CD14-positive monocyte (primary cell): ENCODE results near the gene EIF4E1B. TPM values are rescaled to one million over a fixed set of nuclear protein-coding genes. Genes with fewer than 3 reads are reported as not detected.
A peak's percentile ranks its signal among the peaks of the same experiment; 100 is the strongest.

Source experiments
- DNase-seq, 3 donors: peaks; one replicate each; pipeline ENCODE4 v3.0.0-alpha.2; 2011 to 2022
- H2AFZ ChIP-seq: 2 replicates; pipeline ENCODE4 v1.6.0; 2012; ENCODE audit warnings: mild to moderate bottlenecking, low read depth, low read length, inconsistent platforms; ENCODE audit not compliant: insufficient read depth, poor library complexity, severe bottlenecking
- H3K27ac ChIP-seq, 2 donors: 1 replicate in 1 of 2; 2 replicates in 1 of 2; pipeline ENCODE4 v1.5.1; 2012 to 2013; ENCODE audit warnings: low read length in 2 of 2, control low read depth in 1 of 2, inconsistent platforms in 1 of 2, low read depth in 1 of 2, mild to moderate bottlenecking in 1 of 2
- H3K27me3 ChIP-seq, 2 donors: one replicate each; pipeline versions ENCODE4 v1.6.0 to v1.6.1; 2011 to 2013; ENCODE audit warnings: low read length in 2 of 2; ENCODE audit not compliant: control insufficient read depth in 2 of 2, insufficient read depth in 2 of 2
- H3K36me3 ChIP-seq, 2 donors: replicated peaks in 1 of 2; 1 replicate in 1 of 2; 2 replicates in 1 of 2; pipeline versions ENCODE4 v1.5.1 to v1.6.1; 2012 to 2013; ENCODE audit warnings: low read length in 2 of 2, control low read depth in 1 of 2, inconsistent platforms in 1 of 2, mild to moderate bottlenecking in 1 of 2; ENCODE audit not compliant: insufficient read depth in 2 of 2, control insufficient read depth in 1 of 2
- H3K4me1 ChIP-seq, 2 donors: 1 replicate in 1 of 2; 2 replicates in 1 of 2; pipeline versions ENCODE4 v1.5.1 to v1.6.1; 2012 to 2013; ENCODE audit warnings: low read length in 2 of 2, control low read depth in 1 of 2, inconsistent platforms in 1 of 2, mild to moderate bottlenecking in 1 of 2, moderate library complexity in 1 of 2; ENCODE audit not compliant: insufficient read depth in 2 of 2, control insufficient read depth in 1 of 2
- H3K4me2 ChIP-seq: replicated peaks from 2 replicates; pipeline ENCODE3; 2012; ENCODE audit warnings: low read length, moderate library complexity, mild to moderate bottlenecking; ENCODE audit not compliant: poor library complexity, severe bottlenecking; ENCODE audit errors: extremely low read depth
- H3K4me3 ChIP-seq, 3 experiments: fragments of 200-600 bp in 1 of 3; sonication (generic) in 1 of 3; replicated peaks in 1 of 3; 1 replicate in 2 of 3; 2 replicates in 1 of 3; pipeline ENCODE4 v1.5.1; 2011 to 2013; ENCODE audit warnings: low read length in 3 of 3, mild to moderate bottlenecking in 3 of 3, control low read depth in 2 of 3, low read depth in 2 of 3, inconsistent platforms in 1 of 3, moderate library complexity in 1 of 3
- H3K79me2 ChIP-seq: 2 replicates; pipeline ENCODE4 v1.6.0; 2012; ENCODE audit warnings: mild to moderate bottlenecking, control low read depth, inconsistent platforms, low read length, moderate library complexity; ENCODE audit not compliant: insufficient read depth
- H3K9ac ChIP-seq: 2 replicates; pipeline ENCODE4 v1.6.0; 2017; ENCODE audit warnings: low read length, mild to moderate bottlenecking; ENCODE audit not compliant: insufficient read depth, poor library complexity, severe bottlenecking
- H3K9me3 ChIP-seq, 2 donors: replicated peaks in 1 of 2; 1 replicate in 1 of 2; 2 replicates in 1 of 2; pipeline versions ENCODE4 v1.5.1 to v1.6.1; 2012 to 2013; ENCODE audit warnings: low read length in 2 of 2, control low read depth in 1 of 2; ENCODE audit not compliant: control insufficient read depth in 1 of 2, insufficient read depth in 1 of 2
- H4K20me1 ChIP-seq: 2 replicates; pipeline ENCODE4 v1.6.0; 2012; ENCODE audit warnings: mild to moderate bottlenecking, low read length, control low read depth, moderate library complexity; ENCODE audit not compliant: insufficient read depth
- H3K27ac Mint-ChIP-seq, 7 donors: one replicate each; pipeline ENCODE4 v1.8.0; 2020; ENCODE audit warnings: mild to moderate bottlenecking in 7 of 7, mixed read lengths in 7 of 7, moderate library complexity in 6 of 7, inconsistent platforms in 2 of 7
- H3K27me3 Mint-ChIP-seq, 3 donors: one replicate each; pipeline ENCODE4 v1.8.0; 2021 to 2022; ENCODE audit warnings: low read depth in 3 of 3, mild to moderate bottlenecking in 3 of 3, mixed read lengths in 3 of 3, moderate library complexity in 3 of 3, inconsistent platforms in 1 of 3
- H3K36me3 Mint-ChIP-seq, 2 donors: one replicate each; pipeline ENCODE4 v1.8.0; 2020; ENCODE audit warnings: mixed read lengths in 2 of 2, inconsistent platforms in 1 of 2, mild to moderate bottlenecking in 1 of 2
- H3K4me1 Mint-ChIP-seq: one replicate; pipeline ENCODE4 v1.8.0; 2020; ENCODE audit warnings: mild to moderate bottlenecking, mixed read lengths
- H3K4me3 Mint-ChIP-seq, 2 donors: one replicate each; pipeline ENCODE4 v1.8.0; 2020; ENCODE audit warnings: mild to moderate bottlenecking in 2 of 2, mixed read lengths in 2 of 2, moderate library complexity in 1 of 2
- H3K9me3 Mint-ChIP-seq, 7 donors: one replicate each; pipeline ENCODE4 v1.8.0; 2020 to 2022; ENCODE audit warnings: mixed read lengths in 7 of 7, mild to moderate bottlenecking in 6 of 7, moderate library complexity in 6 of 7, inconsistent platforms in 2 of 7
- CTCF ChIP-seq: fragments of 200-600 bp; IDR thresholded peaks from one replicate; pipeline ENCODE4 v1.8.0; 2022; ENCODE audit warnings: antibody characterized with exemption, mild to moderate bottlenecking
- WGBS: methylation state at CpG from one replicate; pipeline ENCODE4 v1.1.5; 2013; ENCODE audit warnings: missing lambda C conversion rate; ENCODE audit not compliant: insufficient coverage; 5-methylcytosine and 5-hydroxymethylcytosine counted together
- intact Hi-C, 2 donors: fragments of 100-400 bp; cut with micrococcal nuclease; formaldehyde crosslinking; loops; one replicate each; pipeline versions ENCODE4 v1.15.0 to v1.15.1; 2023
- polyA plus RNA-seq, 3 donors: library from polyadenylated mRNA; depleted of rRNA in 1 of 3; unstranded in 2 of 3; stranded (reverse) in 1 of 3; fragments of 300-500 nt in 2 of 3; fragments of >200 nt in 1 of 3; fragmentation: Illumina TruSeq in 2 of 3; gene quantifications; 1 replicate in 2 of 3; 2 replicates in 1 of 3; pipeline ENCODE4 v1.2.3, GENCODE V29; 2012 to 2021

The EIF4E1B gene
- polyA plus RNA-seq, 3 donors, result not detected

- H3K36me3 ChIP-seq, result no peaks in the 10 kb centered on the region
- H3K9me3 Mint-ChIP-seq, result peaks cover 0 to 3% (median 0%) of the 10 kb centered on the region in 7 donors
- H3K4me3 Mint-ChIP-seq, result peak within 1 kb of the TSS; percentile 84 to 92
- peak within 1 kb of the TSS; percentile 60 to 88 (median 69) for H3K4me3 ChIP-seq
- H3K27ac ChIP-seq, result peak within 1 kb of the TSS in 1 of 2 donors; percentile 74
- peaks cover 2 to 5% (median 4%) of the 10 kb centered on the region in 3 donors for H3K27me3 Mint-ChIP-seq
- peaks cover 32% of the 10 kb centered on the region for H3K4me1 Mint-ChIP-seq
- H3K27ac Mint-ChIP-seq, result peak within 1 kb of the TSS; percentile 32 to 85 (median 74)
- peak; percentile 96 to 99 (median 98) for DNase-seq
- WGBS, result under 1% methylated on average over 54 of the region's 63 CpGs
- no peaks in the 10 kb centered on the region for H3K79me2 ChIP-seq
- TF ChIP-seq CTCF, result no peak
- H3K36me3 Mint-ChIP-seq, result peaks cover 2 to 5% of the 10 kb centered on the region in 2 donors
- peak within 1 kb of the TSS; percentile 78 for H3K9ac ChIP-seq
- H4K20me1 ChIP-seq, result peaks cover 14% of the 10 kb centered on the region
- no peaks in the 10 kb centered on the region for H3K9me3 ChIP-seq
- intact Hi-C loops, result loop anchor here in 1 of 2 donors (5.0 kb wide), 1 partner anchor 110 kb away; the partner anchor contains the start of gene RNF44
- peaks cover 22 to 28% of the 10 kb centered on the region in 2 donors for H3K4me1 ChIP-seq
- H3K4me2 ChIP-seq, result peak within 1 kb of the TSS; percentile 97
- H3K27me3 ChIP-seq, result no peaks in the 10 kb centered on the region
- H2AFZ ChIP-seq, result peak within 1 kb of the TSS; percentile 90
Measured at GRCh38 chr5:176647030-176647842, 16.8 kb downstream of the EIF4E1B start, which contains the start of gene TSPAN17. Gene TSPAN17 (plus strand): TSS chr5:176647484. CDS start chr5:176647616, 132 bp downstream.

- H3K27me3 Mint-ChIP-seq, result peaks cover 2 to 6% (median 4%) of the 10 kb centered on the region in 3 donors
- 52% methylated on average over 8 of the region's 20 CpGs for WGBS
- Histone ChIP-seq H3K9ac (peak overlapping the region; percentile 78), H4K20me1 (peaks cover 21% of the 10 kb centered on the region), H3K79me2 (no peaks in the 10 kb centered on the region), H3K27ac (peak overlapping the region in 1 of 2 donors; percentile 74), H3K27me3 (no peaks in the 10 kb centered on the region), H3K4me2 (peak overlapping the region; percentile 97), H3K9me3 (no peaks in the 10 kb centered on the region), H3K4me1 (peaks cover 22 to 28% of the 10 kb centered on the region in 2 donors), H3K36me3 (peaks cover 4% of the 10 kb centered on the region in 2 donors), H3K4me3 (peak overlapping the region; percentile 60 to 88 (median 69)), H2AFZ (peak overlapping the region; percentile 90)
- peaks cover 7% of the 10 kb centered on the region in 2 donors for H3K36me3 Mint-ChIP-seq
- peaks cover 0 to 3% (median 0%) of the 10 kb centered on the region in 7 donors for H3K9me3 Mint-ChIP-seq
- H3K27ac Mint-ChIP-seq, result peak overlapping the region in 6 of 7 donors; percentile 20 to 85 (median 60)
- TF ChIP-seq CTCF, result no peak
- H3K4me1 Mint-ChIP-seq, result peaks cover 32% of the 10 kb centered on the region
- DNase-seq, result no peak
- peak overlapping the region; percentile 84 to 92 for H3K4me3 Mint-ChIP-seq
- intact Hi-C loops, result loop anchor here in 1 of 2 donors (5.0 kb wide), 1 partner anchor 111 kb away; the partner anchor contains the start of gene RNF44
Measured at GRCh38 chr5:176647843-176648473, 17.5 kb downstream of the EIF4E1B start.
